H9 (cell line): Measurements from ENCODE around the gene TMEM132C. TPM values are rescaled to one million over a fixed set of nuclear protein-coding genes. Genes with fewer than 3 reads are reported as not detected.

Experiments used
- DNase-seq: peaks from one replicate; pipeline ENCODE4 v3.0.0-alpha.2; 2017
- H2AFZ ChIP-seq: one replicate; pipeline ENCODE4 v1.6.1; 2013; ENCODE audit warnings: mild to moderate bottlenecking, low read length, control low read depth, moderate library complexity
- H2AK5ac ChIP-seq: 2 replicates; pipeline ENCODE4 v1.6.1; 2013; ENCODE audit warnings: low read length, control low read depth, mixed read lengths; ENCODE audit not compliant: insufficient read length
- H2BK120ac ChIP-seq: one replicate; pipeline ENCODE4 v1.6.1; 2013; ENCODE audit warnings: low read depth, mild to moderate bottlenecking, low read length, control low read depth, inconsistent platforms; ENCODE audit not compliant: poor library complexity, severe bottlenecking
- H2BK12ac ChIP-seq: 2 replicates; pipeline ENCODE4 v1.6.1; 2013; ENCODE audit warnings: low read length, control low read depth, mixed read lengths, low read depth; ENCODE audit not compliant: insufficient read length
- H2BK15ac ChIP-seq: 2 replicates; pipeline ENCODE4 v1.6.1; 2013; ENCODE audit warnings: low read depth, low read length, control low read depth
- H2BK20ac ChIP-seq: one replicate; pipeline ENCODE4 v1.6.1; 2013; ENCODE audit warnings: low read depth, mild to moderate bottlenecking, low read length, control low read depth, inconsistent platforms; ENCODE audit not compliant: poor library complexity, severe bottlenecking
- H2BK5ac ChIP-seq: 2 replicates; pipeline ENCODE4 v1.6.1; 2013; ENCODE audit warnings: low read length, control low read depth, mixed read lengths; ENCODE audit not compliant: insufficient read length
- H3K14ac ChIP-seq: 2 replicates; pipeline ENCODE4 v1.6.1; 2013; ENCODE audit warnings: low read length, control low read depth; ENCODE audit not compliant: insufficient read depth
- H3K18ac ChIP-seq: 2 replicates; pipeline ENCODE4 v1.6.1; 2013; ENCODE audit warnings: low read depth, mild to moderate bottlenecking, mixed read lengths, low read length, control low read depth; ENCODE audit not compliant: insufficient read length
- H3K23ac ChIP-seq: 2 replicates; pipeline ENCODE4 v1.6.1; 2013; ENCODE audit warnings: low read length, control low read depth, mixed read lengths, low read depth; ENCODE audit not compliant: insufficient read length
- H3K23me2 ChIP-seq: 2 replicates; pipeline ENCODE4 v1.6.1; 2013; ENCODE audit warnings: low read depth, mild to moderate bottlenecking, mixed read lengths, low read length, control low read depth; ENCODE audit not compliant: insufficient read length, poor library complexity, severe bottlenecking
- H3K27ac ChIP-seq: 2 replicates; pipeline ENCODE4 v1.5.1; 2013; ENCODE audit warnings: low read length, control low read depth, mixed read lengths, low read depth; ENCODE audit not compliant: insufficient read length
- H3K27me3 ChIP-seq: 2 replicates; pipeline ENCODE4 v1.6.1; 2013; ENCODE audit warnings: low read length, control low read depth, inconsistent platforms; ENCODE audit not compliant: insufficient read depth
- H3K4ac ChIP-seq: 2 replicates; pipeline ENCODE4 v1.6.1; 2013; ENCODE audit warnings: low read depth, mild to moderate bottlenecking, control low read depth, inconsistent platforms, low read length, moderate library complexity
- H3K4me1 ChIP-seq: 2 replicates; pipeline ENCODE4 v1.6.1; 2013; ENCODE audit warnings: low read length, control low read depth, inconsistent platforms; ENCODE audit not compliant: insufficient read depth
- H3K4me2 ChIP-seq: 2 replicates; pipeline ENCODE4 v1.6.1; 2013; ENCODE audit warnings: low read length, control low read depth, mixed read lengths; ENCODE audit not compliant: insufficient read length, insufficient read depth
- H3K56ac ChIP-seq: 2 replicates; pipeline ENCODE4 v1.6.1; 2013; ENCODE audit warnings: low read depth, mild to moderate bottlenecking, mixed read lengths, low read length, control low read depth; ENCODE audit not compliant: insufficient read length
- H3K79me1 ChIP-seq: 2 replicates; pipeline ENCODE4 v1.6.1; 2013; ENCODE audit warnings: low read depth, mild to moderate bottlenecking, moderate library complexity, low read length, control low read depth, inconsistent platforms; ENCODE audit not compliant: insufficient read depth, poor library complexity, severe bottlenecking
- H3K79me2 ChIP-seq: 2 replicates; pipeline ENCODE4 v1.6.1; 2013; ENCODE audit warnings: low read length, control low read depth, inconsistent platforms; ENCODE audit not compliant: insufficient read depth
- H3K9ac ChIP-seq: 2 replicates; pipeline ENCODE4 v1.6.1; 2013; ENCODE audit warnings: low read length, control low read depth, mixed read lengths; ENCODE audit not compliant: insufficient read length; ENCODE audit errors: extremely low read depth
- H3K9me3 ChIP-seq: one replicate; pipeline ENCODE4 v1.6.1; 2013; ENCODE audit warnings: low read depth, low read length, inconsistent platforms; ENCODE audit not compliant: control insufficient read depth
- H3T11ph ChIP-seq: one replicate; pipeline ENCODE4 v1.6.1; 2013; ENCODE audit warnings: mild to moderate bottlenecking, low read length, control low read depth, inconsistent platforms
- H4K20me1 ChIP-seq: one replicate; pipeline ENCODE4 v1.6.1; 2013; ENCODE audit not compliant: control insufficient read depth, insufficient read length, insufficient read depth
- H4K5ac ChIP-seq: 2 replicates; pipeline ENCODE4 v1.6.1; 2013; ENCODE audit warnings: low read depth, mild to moderate bottlenecking, mixed read lengths, low read length, control low read depth; ENCODE audit not compliant: insufficient read length
- H4K8ac ChIP-seq: replicated peaks from 2 replicates; pipeline ENCODE4 v1.6.1; 2013; ENCODE audit warnings: low read length, control low read depth, mixed read lengths, low read depth; ENCODE audit not compliant: insufficient read length
- H4K91ac ChIP-seq: 2 replicates; pipeline ENCODE4 v1.6.1; 2013; ENCODE audit warnings: low read depth, mild to moderate bottlenecking, moderate library complexity, mixed read lengths, low read length, control low read depth; ENCODE audit not compliant: insufficient read length
- H3K27ac Mint-ChIP-seq, 3 experiments: 2 replicates in 2 of 3; 3 replicates in 1 of 3; pipeline ENCODE4 v1.8.0; 2020 to 2021; ENCODE audit warnings: mixed read lengths in 3 of 3, mild to moderate bottlenecking in 1 of 3, moderate library complexity in 1 of 3
- H3K27me3 Mint-ChIP-seq: 2 replicates; pipeline ENCODE4 v1.8.0; 2021; ENCODE audit warnings: low read depth, mild to moderate bottlenecking, moderate library complexity, mixed read lengths
- H3K36me3 Mint-ChIP-seq, 3 experiments: 2 replicates in 2 of 3; 3 replicates in 1 of 3; pipeline ENCODE4 v1.8.0; 2020 to 2021; ENCODE audit warnings: low read depth in 3 of 3, mixed read lengths in 3 of 3; ENCODE audit not compliant: insufficient read depth in 1 of 3
- H3K4me1 Mint-ChIP-seq, 2 experiments: 2 replicates each; pipeline ENCODE4 v1.8.0; 2020; ENCODE audit warnings: mixed read lengths in 2 of 2
- H3K4me3 Mint-ChIP-seq, 2 experiments: 2 replicates in 1 of 2; 3 replicates in 1 of 2; pipeline ENCODE4 v1.8.0; 2020 to 2021; ENCODE audit warnings: mild to moderate bottlenecking in 2 of 2, mixed read lengths in 2 of 2, moderate library complexity in 1 of 2
- H3K9me3 Mint-ChIP-seq, 2 experiments: 2 replicates in 1 of 2; 3 replicates in 1 of 2; pipeline ENCODE4 v1.8.0; 2020; ENCODE audit warnings: mild to moderate bottlenecking in 2 of 2, mixed read lengths in 2 of 2, moderate library complexity in 1 of 2
- WGBS: extraction: QIAGEN DNeasy Blood & Tissue Kit; methylation state at CpG from one replicate; pipeline ENCODE4 v1.1.7; 2013; ENCODE audit warnings: missing lambda C conversion rate, low lambda C conversion rate, mixed read lengths; ENCODE audit not compliant: insufficient read length; ENCODE audit errors: extremely low coverage; 5-methylcytosine and 5-hydroxymethylcytosine counted together
- total RNA-seq: library from RNA; stranded (reverse); gene quantifications from 2 replicates; pipeline ENCODE4 v1.2.1, GENCODE V29; 2021
- TF ChIP-seq, protein P1 (sequence below): fragments of 200-600 bp; sonication (generic); conservative IDR thresholded peaks from 3 replicates; pipeline ENCODE4 v1.8.0; 2021; ENCODE audit warnings: antibody characterized with exemption, mild to moderate bottlenecking

Gene TMEM132C
- total RNA-seq, 1 experiment from 2014 or later: 0.22 TPM

DNA sequence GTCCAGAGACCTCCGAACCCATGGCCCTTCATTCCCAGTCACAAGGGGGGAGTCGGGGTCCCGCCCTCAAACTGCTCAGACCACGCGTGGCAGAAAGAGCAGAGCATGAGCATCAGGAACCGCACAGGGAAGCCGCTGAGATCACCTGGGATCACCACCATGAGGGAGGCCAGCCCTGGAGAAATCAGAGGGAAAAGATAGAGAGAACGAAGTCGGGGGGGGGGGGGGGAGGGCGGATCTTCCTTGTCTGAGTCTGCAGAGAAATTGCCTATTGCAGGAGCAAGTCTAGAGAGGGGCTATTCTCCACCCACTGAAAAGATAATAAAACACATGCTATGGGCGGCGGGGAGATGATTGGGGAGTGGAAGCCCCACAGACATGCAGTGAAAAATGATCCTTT is 884 bp upstream of the TMEM132C start:
- H2BK15ac ChIP-seq: no peak overlapping the region
- H4K8ac ChIP-seq: no peak overlapping the region
- no peaks in the 10 kb centered on the region for H3K9me3 ChIP-seq
- H2AK5ac ChIP-seq: no peak overlapping the region
- H3K4me3 Mint-ChIP-seq: peak overlapping the region; percentile 57 to 81
- H3K4me2 ChIP-seq: peak overlapping the region; percentile 55
- no peak overlapping the region for H3K27ac ChIP-seq
- peaks cover 10 to 16% of the 10 kb centered on the region in 2 experiments for H3K9me3 Mint-ChIP-seq
- H2BK20ac ChIP-seq: no peak overlapping the region
- WGBS: no CpG with 5 or more reads among the region's 12 CpGs
- 0 out of 2 replicates have a peak, but pooled peaks cover 2% of the 10 kb centered on the region for H3K4me1 ChIP-seq
- H3K4ac ChIP-seq: no peak overlapping the region
- H4K5ac ChIP-seq: no peak overlapping the region
- no peaks in the 10 kb centered on the region for H4K20me1 ChIP-seq
- no peaks in the 10 kb centered on the region for H3K79me1 ChIP-seq
- H3K27ac Mint-ChIP-seq: no peak overlapping the region
- peaks cover 41% of the 10 kb centered on the region for H3K27me3 ChIP-seq
- H3K23ac ChIP-seq: no peak overlapping the region
- no peak overlapping the region for H3K18ac ChIP-seq
- peaks cover 13 to 30% of the 10 kb centered on the region in 2 experiments for H3K4me1 Mint-ChIP-seq
- peaks cover 15% of the 10 kb centered on the region for H3K23me2 ChIP-seq
- H2BK5ac ChIP-seq: no peak overlapping the region
- H3K27me3 Mint-ChIP-seq: peaks cover 37% of the 10 kb centered on the region
- H2BK12ac ChIP-seq: no peak overlapping the region
- H3T11ph ChIP-seq: no peak overlapping the region
- H2BK120ac ChIP-seq: no peak overlapping the region
- DNase-seq: peak; percentile 33
- no peak overlapping the region for H2AFZ ChIP-seq
- no peak overlapping the region for H3K14ac ChIP-seq
- H3K79me2 ChIP-seq: no peaks in the 10 kb centered on the region
- TF ChIP-seq, protein P1, sequence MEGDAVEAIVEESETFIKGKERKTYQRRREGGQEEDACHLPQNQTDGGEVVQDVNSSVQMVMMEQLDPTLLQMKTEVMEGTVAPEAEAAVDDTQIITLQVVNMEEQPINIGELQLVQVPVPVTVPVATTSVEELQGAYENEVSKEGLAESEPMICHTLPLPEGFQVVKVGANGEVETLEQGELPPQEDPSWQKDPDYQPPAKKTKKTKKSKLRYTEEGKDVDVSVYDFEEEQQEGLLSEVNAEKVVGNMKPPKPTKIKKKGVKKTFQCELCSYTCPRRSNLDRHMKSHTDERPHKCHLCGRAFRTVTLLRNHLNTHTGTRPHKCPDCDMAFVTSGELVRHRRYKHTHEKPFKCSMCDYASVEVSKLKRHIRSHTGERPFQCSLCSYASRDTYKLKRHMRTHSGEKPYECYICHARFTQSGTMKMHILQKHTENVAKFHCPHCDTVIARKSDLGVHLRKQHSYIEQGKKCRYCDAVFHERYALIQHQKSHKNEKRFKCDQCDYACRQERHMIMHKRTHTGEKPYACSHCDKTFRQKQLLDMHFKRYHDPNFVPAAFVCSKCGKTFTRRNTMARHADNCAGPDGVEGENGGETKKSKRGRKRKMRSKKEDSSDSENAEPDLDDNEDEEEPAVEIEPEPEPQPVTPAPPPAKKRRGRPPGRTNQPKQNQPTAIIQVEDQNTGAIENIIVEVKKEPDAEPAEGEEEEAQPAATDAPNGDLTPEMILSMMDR: no peak
- H4K91ac ChIP-seq: no peak overlapping the region
- no peak overlapping the region for H3K56ac ChIP-seq
- H3K9ac ChIP-seq: no peak overlapping the region
- H3K36me3 Mint-ChIP-seq: peaks cover 0 to 8% (median 4%) of the 10 kb centered on the region in 3 experiments; a peak in 4 of 7 replicates
